GM18907 (cell line): Measurements from ENCODE around the gene GRIFIN.

Experiments used
- ATAC-seq: cut with Tn5 transposase; IDR thresholded peaks from one replicate; pipeline ENCODE4 v1.9.1; 2021; ENCODE audit warnings: mild to moderate bottlenecking, moderate library complexity; ENCODE audit not compliant: unreplicated experiment

Gene GRIFIN

GRCh38 chr7:2476298-2476697 is at the start of gene GRIFIN:
Gene GRIFIN (minus strand): TSS chr7:2476398. CDS start chr7:2476383, 15 bp downstream.
- no peak for ATAC-seq

DNA sequence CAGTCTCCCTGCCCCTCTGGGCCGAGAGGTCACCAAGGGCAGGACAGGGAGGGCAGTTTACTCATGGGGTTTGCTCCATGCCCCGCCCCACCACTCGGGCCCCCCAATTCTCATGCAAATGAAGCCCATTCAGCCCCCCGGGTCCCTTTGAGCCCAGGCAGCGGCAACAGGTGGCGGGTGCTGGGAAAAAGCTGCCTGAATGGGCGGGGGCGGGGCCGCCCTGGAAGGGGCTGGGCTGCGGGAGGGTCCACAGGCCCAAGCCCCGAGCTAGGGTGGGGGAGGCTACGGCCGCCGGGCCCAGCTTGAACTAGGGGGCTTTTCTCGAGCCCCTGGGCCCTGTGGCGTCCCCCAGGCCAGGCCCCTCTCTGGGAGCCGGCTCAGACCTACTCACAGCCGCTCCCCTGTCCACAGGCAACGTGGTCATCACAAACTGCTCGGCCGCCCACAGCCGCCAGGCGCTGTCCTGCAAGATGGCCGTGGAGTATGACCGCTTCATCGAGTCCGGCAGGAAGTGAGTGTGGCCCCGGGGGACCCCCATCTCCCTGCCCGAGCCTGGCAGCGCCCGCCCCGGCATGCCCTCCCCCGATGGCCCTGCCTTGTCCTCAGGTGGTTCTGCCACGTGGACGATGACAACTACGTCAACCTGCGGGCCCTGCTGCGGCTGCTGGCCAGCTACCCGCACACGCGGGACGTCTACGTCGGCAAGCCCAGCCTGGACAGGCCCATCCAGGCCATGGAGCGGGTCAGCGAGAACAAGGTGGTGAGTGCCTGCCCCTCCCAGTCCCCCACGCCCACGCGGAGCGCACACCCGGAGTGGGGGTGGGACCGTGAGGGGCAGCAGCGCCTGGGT is 48.8 kb upstream of the GRIFIN start:
- no peak for ATAC-seq

DNA sequence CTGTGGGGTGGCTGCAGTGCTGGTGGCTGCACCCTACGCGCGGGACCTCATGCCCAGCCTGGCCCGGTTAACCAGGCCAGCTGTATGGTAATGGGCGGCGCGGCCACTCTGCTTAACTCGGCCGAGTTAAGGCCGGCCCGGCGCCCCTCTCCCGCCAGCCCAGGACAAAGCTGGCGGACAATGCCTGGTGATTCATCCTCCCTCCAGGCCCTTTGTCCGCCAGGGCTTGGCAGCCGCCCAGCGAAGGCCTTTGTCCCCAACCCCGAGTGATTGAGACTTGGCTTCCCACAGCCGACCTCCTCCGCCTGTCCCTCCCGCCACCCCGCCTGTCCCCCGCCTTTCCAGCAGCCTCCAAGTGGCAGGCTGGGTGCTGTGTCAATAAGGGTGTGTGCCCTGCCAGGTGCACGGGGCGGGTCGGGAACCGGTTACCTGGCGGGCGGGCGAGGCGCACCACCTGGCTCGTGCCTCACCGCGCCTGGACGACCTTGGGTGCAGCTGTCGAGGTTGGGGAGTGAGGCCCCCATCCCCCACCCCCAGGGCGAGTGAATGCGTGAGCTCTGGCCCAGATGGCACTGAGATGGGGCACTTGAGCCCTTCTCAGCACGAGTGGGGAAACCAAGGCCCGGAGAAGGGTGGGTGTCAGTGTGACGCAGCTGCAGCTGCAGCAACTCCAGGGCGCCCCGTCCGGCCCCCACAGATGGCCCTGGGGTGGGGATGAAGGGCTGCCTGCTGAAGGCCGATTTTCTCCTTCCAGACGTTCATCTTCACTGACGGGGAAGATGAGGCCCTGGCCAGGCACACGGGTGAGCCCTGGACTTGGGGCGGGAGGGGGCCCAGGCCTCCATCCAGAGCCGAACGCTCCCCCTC is 48.0 kb upstream of the GRIFIN start:
- no peak for ATAC-seq

DNA sequence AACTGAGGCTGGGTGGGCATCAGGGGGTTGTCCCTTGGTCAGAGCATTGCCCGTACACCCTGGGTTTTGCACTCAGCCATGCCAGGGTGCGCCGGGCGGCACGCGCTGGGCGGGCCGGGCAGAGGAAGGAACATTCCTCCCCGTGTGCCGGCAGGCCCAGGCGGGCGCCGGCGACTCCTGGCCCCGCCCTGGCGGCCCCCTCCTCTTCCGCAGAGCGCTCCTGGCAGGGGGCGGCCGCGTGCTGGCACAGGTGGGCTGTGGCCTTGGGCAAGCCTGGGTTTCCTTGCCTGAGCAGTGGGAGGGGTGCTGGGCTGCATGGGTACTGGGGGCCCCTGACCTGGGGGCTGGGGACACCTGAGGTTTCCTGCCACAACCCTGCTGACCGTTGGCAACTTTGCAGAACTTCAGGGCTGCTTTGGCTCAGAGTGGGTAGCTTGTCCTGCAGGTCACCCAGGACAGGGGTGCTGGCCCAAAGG is 47.3 kb upstream of the GRIFIN start:
- no peak for ATAC-seq

- no peak for ATAC-seq
Observed at GRCh38 chr7:2522780-2523433, 46.7 kb upstream of the GRIFIN start.

DNA sequence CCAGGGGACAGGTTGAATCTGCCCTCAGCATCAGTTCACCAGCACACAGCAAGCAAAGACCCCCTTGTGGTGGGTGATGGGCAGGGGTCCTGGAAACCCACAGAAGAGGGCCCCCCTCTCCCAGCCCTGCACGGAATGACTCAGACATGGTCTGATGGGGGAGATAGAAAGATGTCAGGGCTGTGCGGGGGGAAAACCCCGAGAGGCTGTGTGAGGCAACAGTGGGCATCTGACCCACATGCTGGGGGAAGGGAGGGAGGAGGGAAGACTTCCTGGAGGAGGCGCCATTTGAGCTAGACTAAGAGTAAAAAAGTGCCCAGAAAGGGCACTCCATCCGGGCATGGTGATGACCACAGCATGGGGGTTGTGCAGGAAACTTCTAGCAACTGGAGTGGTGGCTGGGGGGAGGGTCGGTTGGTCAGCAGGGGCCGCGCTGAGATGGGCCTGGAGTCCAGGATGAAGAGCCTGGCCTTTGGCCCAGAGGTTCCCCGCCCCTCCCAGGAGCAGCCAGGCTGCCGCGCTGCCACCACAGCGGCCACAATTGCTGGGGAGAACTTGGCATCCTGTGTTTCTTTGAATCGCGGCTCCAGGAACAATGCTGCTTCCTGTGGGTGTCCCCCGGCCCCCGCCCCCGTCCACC is 45.9 kb upstream of the GRIFIN start:
- no peak for ATAC-seq

GRCh38 chr7:2521341-2521745 is 45.1 kb upstream of the GRIFIN start:
- ATAC-seq: no peak

- no peak for ATAC-seq
Observed at GRCh38 chr7:2520761-2521290, 44.6 kb upstream of the GRIFIN start.

DNA sequence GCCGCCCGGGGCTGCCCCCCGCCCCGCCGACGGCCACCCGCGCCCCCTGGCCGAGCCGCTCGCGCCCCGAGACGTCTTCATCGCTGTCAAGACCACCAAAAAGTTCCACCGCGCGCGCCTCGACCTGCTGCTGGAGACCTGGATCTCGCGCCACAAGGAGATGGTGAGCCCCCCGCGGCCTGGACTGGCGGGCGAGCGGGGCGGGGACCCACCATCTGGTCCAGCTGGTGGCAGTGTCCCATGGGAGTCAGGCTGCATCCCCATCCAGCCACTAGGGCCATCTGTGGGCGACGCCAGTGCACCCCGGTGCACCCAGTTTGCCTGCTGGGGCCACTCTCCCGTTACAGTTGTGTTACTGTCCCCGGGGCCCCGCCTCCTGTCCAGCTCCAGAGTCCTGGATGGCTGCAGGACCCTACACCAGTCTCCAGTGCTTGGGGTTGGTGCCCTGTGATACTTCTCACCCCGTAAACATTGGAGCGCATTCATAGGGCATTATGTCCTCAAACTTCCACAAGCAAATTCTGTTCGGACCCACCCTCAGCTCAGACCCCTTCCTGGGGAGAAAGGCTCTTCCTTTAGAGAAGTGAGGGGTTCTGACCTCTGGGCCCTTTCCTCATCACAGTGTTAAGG is 44.0 kb upstream of the GRIFIN start:
- no peak for ATAC-seq

GRCh38 chr7:2519119-2519930 is 43.1 kb upstream of the GRIFIN start, which contains the start of gene LFNG:
Gene LFNG (plus strand): TSS chr7:2519774. CDS start chr7:2519862, 88 bp downstream.
- ATAC-seq: peak; percentile 74

- no peak for ATAC-seq
Observed at GRCh38 chr7:2518737-2519118, 42.5 kb upstream of the GRIFIN start.

DNA sequence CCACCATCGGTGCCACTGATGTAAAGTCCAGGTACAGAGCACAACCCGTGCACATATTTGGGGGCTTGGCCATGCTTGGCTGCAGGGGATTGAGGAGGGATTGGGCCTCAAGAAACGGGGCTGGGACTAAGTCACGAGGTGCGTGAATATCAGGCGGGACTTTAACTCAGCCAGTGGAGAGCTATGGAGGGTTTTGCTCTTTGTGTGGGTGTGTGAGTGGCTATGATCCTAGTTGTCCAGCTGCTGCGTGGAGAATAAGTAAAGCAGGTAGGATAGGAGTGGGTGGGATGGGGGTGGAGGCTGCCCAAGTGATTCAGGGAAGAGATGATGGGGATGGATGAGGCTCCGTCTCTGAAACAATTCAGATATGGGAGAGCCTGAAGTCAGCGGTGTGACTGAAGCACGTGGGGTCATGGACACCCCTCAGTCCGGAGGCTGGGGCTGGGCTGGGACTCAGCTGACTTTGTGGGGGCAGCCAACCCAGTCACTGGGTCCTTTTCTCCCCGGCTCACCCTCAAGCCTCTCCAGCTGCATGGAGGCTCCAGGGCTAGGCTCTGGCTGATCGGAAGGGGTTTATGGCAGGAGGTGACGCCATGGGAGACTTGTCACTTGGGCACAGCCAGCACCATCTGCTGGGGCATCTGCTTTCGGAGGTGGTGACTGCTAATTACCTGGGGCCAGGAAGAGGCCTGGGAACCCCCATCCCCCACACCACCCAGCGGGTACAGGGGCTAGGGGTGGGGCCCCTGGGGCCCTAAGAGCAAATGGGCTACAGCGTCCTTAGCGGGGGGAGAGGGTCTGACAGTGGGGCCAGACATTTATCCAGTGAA is 41.7 kb upstream of the GRIFIN start:
- ATAC-seq: no peak

GRCh38 chr7:2517026-2517425 is 40.8 kb upstream of the GRIFIN start:
- no peak for ATAC-seq

GRCh38 chr7:2516194-2516555 is 40.0 kb upstream of the GRIFIN start:
- ATAC-seq: no peak

- no peak for ATAC-seq
Observed at GRCh38 chr7:2515424-2516193, 39.4 kb upstream of the GRIFIN start.

GRCh38 chr7:2514473-2515423 is 38.5 kb upstream of the GRIFIN start:
- ATAC-seq: no peak
